Measurements from ENCODE around the gene PDXDC1.
"Not testable (repeated sequence)": the region's sequence is repeated elsewhere in the genome, so short reads cannot be mapped to it uniquely, and the experiment has no call there.

PDXDC1 gene

DNA sequence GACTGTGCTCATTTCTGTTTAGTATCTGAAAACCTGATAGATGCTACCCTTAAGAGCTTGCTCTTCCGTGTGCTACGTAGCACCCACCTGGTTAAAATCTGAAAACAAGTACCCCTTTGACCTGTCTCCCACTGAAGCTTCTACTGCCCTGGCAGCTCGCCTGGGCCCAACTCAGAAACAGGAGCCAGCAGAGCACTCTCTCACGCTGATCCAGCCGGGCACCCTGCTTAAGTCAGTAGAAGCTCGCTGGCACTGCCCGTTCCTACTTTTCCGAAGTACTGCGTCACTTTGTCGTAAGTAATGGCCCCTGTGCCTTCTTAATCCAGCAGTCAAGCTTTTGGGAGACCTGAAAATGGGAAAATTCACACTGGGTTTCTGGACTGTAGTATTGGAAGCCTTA is 62.2 kb downstream of the PDXDC1 start:
- Histone ChIP-seq H3K4me1 (ENCODE audit: control insufficient read depth, insufficient read depth, low read length) (no peaks in the 10 kb centered on the region), H3K36me3 (ENCODE audit: control insufficient read depth, insufficient read depth, low read length) (peaks cover 58% of the 10 kb centered on the region), H3K27me3 (ENCODE audit: control insufficient read depth, insufficient read depth, low read length) (no peaks in the 10 kb centered on the region), H3K4me3 (ENCODE audit: low read depth, low read length) (no peak overlapping the region), H3K9me3 (ENCODE audit: control insufficient read depth, insufficient read depth, low read length) (no peaks in the 10 kb centered on the region), H3K9ac (ENCODE audit: low read depth, low read length) (no peak overlapping the region)

GRCh38 chr16:15037745-15038144 is 62.9 kb downstream of the PDXDC1 start:
- Histone ChIP-seq H3K36me3 (ENCODE audit: control insufficient read depth, insufficient read depth, low read length) (peaks cover 52% of the 10 kb centered on the region), H3K4me3 (ENCODE audit: low read depth, low read length) (no peak overlapping the region), H3K4me1 (ENCODE audit: control insufficient read depth, insufficient read depth, low read length) (no peaks in the 10 kb centered on the region)

GRCh38 chr16:15038689-15039088 is 63.9 kb downstream of the PDXDC1 start:
- Histone ChIP-seq H3K4me3 (ENCODE audit: low read depth, low read length) (no peak overlapping the region), H3K4me1 (ENCODE audit: control insufficient read depth, insufficient read depth, low read length) (no peaks in the 10 kb centered on the region), H3K9ac (ENCODE audit: low read depth, low read length) (no peak overlapping the region), H3K27me3 (ENCODE audit: control insufficient read depth, insufficient read depth, low read length) (no peaks in the 10 kb centered on the region), H3K36me3 (ENCODE audit: control insufficient read depth, insufficient read depth, low read length) (peaks cover 43% of the 10 kb centered on the region), H3K9me3 (ENCODE audit: control insufficient read depth, insufficient read depth, low read length) (no peaks in the 10 kb centered on the region)

More at GRCh38 chr16:15037745-15038144, 62.9 kb downstream of the PDXDC1 start:
- H3K27me3 ChIP-seq (ENCODE audit: control insufficient read depth, insufficient read depth, low read length), result no peaks in the 10 kb centered on the region
- H3K9me3 ChIP-seq (ENCODE audit: control insufficient read depth, insufficient read depth, low read length), result no peaks in the 10 kb centered on the region
- H3K9ac ChIP-seq (ENCODE audit: low read depth, low read length), result no peak overlapping the region

DNA sequence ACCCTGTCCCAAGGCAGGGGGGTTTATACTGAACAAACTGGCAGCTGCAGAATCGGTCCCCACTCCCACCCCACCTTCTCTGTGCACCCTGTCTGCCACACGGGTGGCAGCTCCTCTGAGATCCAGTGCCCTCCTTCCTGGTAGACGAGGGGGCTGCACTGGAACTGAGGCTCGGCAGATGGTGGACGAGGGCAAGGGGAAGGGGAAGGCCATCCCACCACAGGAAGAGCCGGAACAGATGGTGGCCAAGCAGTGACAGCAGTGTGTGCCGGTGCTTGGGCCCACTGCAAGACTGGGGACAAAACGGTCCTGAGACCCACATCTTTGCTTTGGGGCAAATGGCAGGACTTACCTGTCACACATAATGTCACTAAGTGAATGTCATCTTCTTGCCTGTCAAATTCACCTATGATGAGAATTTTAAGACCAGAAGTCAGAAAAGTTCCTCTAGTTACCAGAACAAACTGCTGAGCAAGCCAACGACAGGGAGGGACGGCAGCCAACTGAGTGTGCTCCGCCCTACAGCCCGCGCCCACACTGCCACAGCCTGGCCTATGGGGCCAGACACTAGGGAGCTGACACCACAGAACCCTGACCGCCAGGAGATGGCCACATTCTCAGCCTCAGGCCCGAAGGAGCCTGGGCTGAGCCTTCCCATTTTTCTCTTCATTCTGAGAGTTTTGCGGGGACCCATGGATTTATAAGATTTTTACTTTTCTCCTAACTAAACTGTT is 66.6 kb downstream of the PDXDC1 start:
- no peaks in the 10 kb centered on the region for H3K4me1 ChIP-seq (ENCODE audit: control insufficient read depth, insufficient read depth, low read length)
- H3K4me3 ChIP-seq (ENCODE audit: low read depth, low read length), result no peak overlapping the region
- H3K9me3 ChIP-seq (ENCODE audit: control insufficient read depth, insufficient read depth, low read length), result no peaks in the 10 kb centered on the region
- peaks cover 21% of the 10 kb centered on the region for H3K36me3 ChIP-seq (ENCODE audit: control insufficient read depth, insufficient read depth, low read length)
- no peaks in the 10 kb centered on the region for H3K27me3 ChIP-seq (ENCODE audit: control insufficient read depth, insufficient read depth, low read length)
- no peak overlapping the region for H3K9ac ChIP-seq (ENCODE audit: low read depth, low read length)

GRCh38 chr16:15043344-15043743 is 68.5 kb downstream of the PDXDC1 start:
- H3K4me1 ChIP-seq (ENCODE audit: control insufficient read depth, insufficient read depth, low read length), result no peaks in the 10 kb centered on the region
- no peak overlapping the region for H3K4me3 ChIP-seq (ENCODE audit: low read depth, low read length)
- H3K36me3 ChIP-seq (ENCODE audit: control insufficient read depth, insufficient read depth, low read length), result peaks cover 9% of the 10 kb centered on the region
- no peaks in the 10 kb centered on the region for H3K9me3 ChIP-seq (ENCODE audit: control insufficient read depth, insufficient read depth, low read length)
- no peaks in the 10 kb centered on the region for H3K27me3 ChIP-seq (ENCODE audit: control insufficient read depth, insufficient read depth, low read length)
- no peak overlapping the region for H3K9ac ChIP-seq (ENCODE audit: low read depth, low read length)

- Histone ChIP-seq H3K36me3 (ENCODE audit: control insufficient read depth, insufficient read depth, low read length) (peaks cover 9% of the 10 kb centered on the region), H3K4me1 (ENCODE audit: control insufficient read depth, insufficient read depth, low read length) (no peaks in the 10 kb centered on the region), H3K4me3 (ENCODE audit: low read depth, low read length) (no peak overlapping the region), H3K9ac (ENCODE audit: low read depth, low read length) (no peak overlapping the region), H3K27me3 (ENCODE audit: control insufficient read depth, insufficient read depth, low read length) (no peaks in the 10 kb centered on the region), H3K9me3 (ENCODE audit: control insufficient read depth, insufficient read depth, low read length) (no peaks in the 10 kb centered on the region)
These were observed 69.5 kb downstream of the PDXDC1 start for GRCh38 chr16:15044286-15044685.

GRCh38 chr16:15045270-15045669 is 70.4 kb downstream of the PDXDC1 start:
- H3K36me3 ChIP-seq (ENCODE audit: control insufficient read depth, insufficient read depth, low read length); H3K9ac ChIP-seq (ENCODE audit: low read depth, low read length): not testable (repeated sequence)

GRCh38 chr16:15046692-15047376 is 72.0 kb downstream of the PDXDC1 start:
- Histone ChIP-seq H3K27me3 (ENCODE audit: control insufficient read depth, insufficient read depth, low read length) (no peaks in the 10 kb centered on the region), H3K4me1 (ENCODE audit: control insufficient read depth, insufficient read depth, low read length) (no peaks in the 10 kb centered on the region), H3K36me3 (ENCODE audit: control insufficient read depth, insufficient read depth, low read length) (no peaks in the 10 kb centered on the region), H3K9ac (ENCODE audit: low read depth, low read length) (no peak overlapping the region), H3K9me3 (ENCODE audit: control insufficient read depth, insufficient read depth, low read length) (no peaks in the 10 kb centered on the region), H3K4me3 (ENCODE audit: low read depth, low read length) (no peak overlapping the region)

More at GRCh38 chr16:15045270-15045669, 70.4 kb downstream of the PDXDC1 start:
- not testable (repeated sequence) for H3K4me1 ChIP-seq (ENCODE audit: control insufficient read depth, insufficient read depth, low read length); H3K4me3 ChIP-seq (ENCODE audit: low read depth, low read length); H3K9me3 ChIP-seq (ENCODE audit: control insufficient read depth, insufficient read depth, low read length); H3K27me3 ChIP-seq (ENCODE audit: control insufficient read depth, insufficient read depth, low read length)

GRCh38 chr16:15049581-15050180 is 74.9 kb downstream of the PDXDC1 start:
- Histone ChIP-seq H3K9me3 (ENCODE audit: control insufficient read depth, insufficient read depth, low read length) (no peaks in the 10 kb centered on the region), H3K27me3 (ENCODE audit: control insufficient read depth, insufficient read depth, low read length) (no peaks in the 10 kb centered on the region), H3K4me3 (ENCODE audit: low read depth, low read length) (no peak overlapping the region), H3K9ac (ENCODE audit: low read depth, low read length) (no peak overlapping the region), H3K36me3 (ENCODE audit: control insufficient read depth, insufficient read depth, low read length) (no peaks in the 10 kb centered on the region), H3K4me1 (ENCODE audit: control insufficient read depth, insufficient read depth, low read length) (no peaks in the 10 kb centered on the region)

- not testable (repeated sequence) for H3K4me3 ChIP-seq (ENCODE audit: low read depth, low read length); H3K27me3 ChIP-seq (ENCODE audit: control insufficient read depth, insufficient read depth, low read length); H3K4me1 ChIP-seq (ENCODE audit: control insufficient read depth, insufficient read depth, low read length); H3K9me3 ChIP-seq (ENCODE audit: control insufficient read depth, insufficient read depth, low read length); H3K36me3 ChIP-seq (ENCODE audit: control insufficient read depth, insufficient read depth, low read length); H3K9ac ChIP-seq (ENCODE audit: low read depth, low read length)
These were observed 75.6 kb downstream of the PDXDC1 start for GRCh38 chr16:15050440-15050839.

- Histone ChIP-seq H3K4me3 (ENCODE audit: low read depth, low read length) (no peak overlapping the region), H3K36me3 (ENCODE audit: control insufficient read depth, insufficient read depth, low read length) (no peaks in the 10 kb centered on the region), H3K9me3 (ENCODE audit: control insufficient read depth, insufficient read depth, low read length) (no peaks in the 10 kb centered on the region)
These were observed 76.6 kb downstream of the PDXDC1 start for GRCh38 chr16:15051387-15051951.

More at GRCh38 chr16:15051387-15051951, 76.6 kb downstream of the PDXDC1 start:
- no peak overlapping the region for H3K9ac ChIP-seq (ENCODE audit: low read depth, low read length)
- H3K27me3 ChIP-seq (ENCODE audit: control insufficient read depth, insufficient read depth, low read length), result no peaks in the 10 kb centered on the region
- H3K4me1 ChIP-seq (ENCODE audit: control insufficient read depth, insufficient read depth, low read length), result no peaks in the 10 kb centered on the region
